K562 (cell line): Measurements from ENCODE around the gene NAT14. TPM values are rescaled to one million over a fixed set of nuclear protein-coding genes. Genes with fewer than 3 reads are reported as not detected.

Experiments
- ATAC-seq: fragments of 200-7000 bp; cut with Tn5 transposase; 3 replicates; pipeline ENCODE4 v1.9.1; 2020; ENCODE audit warnings: moderate library complexity
- BruUV-seq: library from RNA; stranded (reverse); fragments of 400-500 nt; replicated peaks from 2 replicates; lab custom pipeline; 2021; lab: Mats Ljungman, UMichigan
- CTCF ChIA-PET: fragments of 300-600 bp; formaldehyde crosslinking; extraction: SDS; loops from one replicate; lab custom pipeline; 2021; ENCODE audit warnings: low intra/inter-chr PET ratio; lab: Yijun Ruan, JAX
- POLR2A ChIA-PET: fragments of 300-600, 350-650 bp; sonication (Branson Sonifier 250); formaldehyde crosslinking; extraction: SDS; loops from one replicate; lab custom pipeline; 2021; ENCODE audit warnings: antibody characterized with exemption, inconsistent platforms; lab: Yijun Ruan, JAX
- DNase-seq, 4 experiments: peaks; one replicate each; pipeline versions ENCODE4 v3.0.0 to v3.0.0-alpha.2; 2011 to 2018; ENCODE audit warnings: low spot score in 3 of 4, mixed read lengths in 3 of 4; ENCODE audit errors: extremely low read depth in 1 of 4
- FAIRE-seq: peaks from 2 replicates; lab custom pipeline; 2011; peaks lifted over from hg19 to GRCh38; lab: Jason Lieb, UNC
- H2AFZ ChIP-seq: 2 replicates; pipeline ENCODE4 v1.6.0; 2011; ENCODE audit warnings: low read depth, low read length, control low read depth, inconsistent platforms
- H3K27ac ChIP-seq: fragments of 200-600 bp; 3 replicates; pipeline ENCODE4 v1.8.0; 2011; ENCODE audit warnings: low read depth, mild to moderate bottlenecking, control low read depth, inconsistent platforms, low read length, moderate library complexity, mixed read lengths; ENCODE audit errors: extremely low read depth
- H3K27me3 ChIP-seq, 2 experiments: fragments of 300-600 bp in 1 of 2; 2 replicates in 1 of 2; 3 replicates in 1 of 2; pipeline versions ENCODE4 v1.6.0 to v1.8.0; 2011; ENCODE audit warnings: inconsistent platforms in 2 of 2, low read length in 2 of 2, mild to moderate bottlenecking in 1 of 2, mixed read lengths in 1 of 2, moderate library complexity in 1 of 2; ENCODE audit not compliant: control insufficient read depth in 2 of 2, insufficient read depth in 2 of 2
- H3K36me3 ChIP-seq: fragments of 300-600 bp; 3 replicates; pipeline ENCODE4 v1.8.0; 2011; ENCODE audit warnings: mild to moderate bottlenecking, low read length, inconsistent platforms; ENCODE audit not compliant: control insufficient read depth, insufficient read depth
- H3K4me1 ChIP-seq, 2 experiments: fragments of 200-600 bp in 1 of 2; replicated peaks in 1 of 2; 2 replicates in 1 of 2; 3 replicates in 1 of 2; pipeline versions ENCODE4 v1.5.1 to v1.8.0; 2011; ENCODE audit warnings: inconsistent platforms in 2 of 2, low read length in 2 of 2, mild to moderate bottlenecking in 1 of 2, mixed read lengths in 1 of 2, moderate library complexity in 1 of 2; ENCODE audit not compliant: control insufficient read depth in 2 of 2, insufficient read depth in 2 of 2
- H3K4me2 ChIP-seq: 2 replicates; pipeline ENCODE4 v1.6.1; 2011; ENCODE audit warnings: low read length, control low read depth, inconsistent platforms, mixed read lengths; ENCODE audit not compliant: insufficient read depth
- H3K4me3 ChIP-seq: fragments of 200-600 bp; sonication (generic), shearing (Covaris generic); 2 replicates; pipeline ENCODE4 v1.5.1; 2016; ENCODE audit warnings: control low read depth, inconsistent platforms
- H3K79me2 ChIP-seq: fragments of 200-600 bp; 3 replicates; pipeline ENCODE4 v1.8.0; 2011; ENCODE audit warnings: low read length, inconsistent platforms; ENCODE audit not compliant: control insufficient read depth, insufficient read depth
- H3K9ac ChIP-seq, 2 experiments: 2 replicates each; pipeline versions ENCODE4 v1.6.0 to v1.6.1; 2011; ENCODE audit warnings: low read depth in 2 of 2, low read length in 2 of 2, control low read depth in 1 of 2, inconsistent platforms in 1 of 2, mild to moderate bottlenecking in 1 of 2, mixed read lengths in 1 of 2; ENCODE audit not compliant: insufficient read depth in 1 of 2
- H3K9me1 ChIP-seq: one replicate; pipeline ENCODE4 v1.6.0; 2011; ENCODE audit warnings: inconsistent platforms, mild to moderate bottlenecking, low read length, moderate library complexity; ENCODE audit not compliant: control insufficient read depth, insufficient read depth
- H3K9me3 ChIP-seq: replicated peaks from 2 replicates; pipeline ENCODE4 v1.5.1; 2011; ENCODE audit warnings: low read depth, low read length, inconsistent platforms; ENCODE audit not compliant: control insufficient read depth, insufficient read depth
- H4K20me1 ChIP-seq: replicated peaks from 2 replicates; pipeline ENCODE4 v1.6.1; 2011; ENCODE audit warnings: low read length, inconsistent platforms, mixed read lengths; ENCODE audit not compliant: control insufficient read depth, insufficient read depth
- ELF4 ChIP-seq: fragments of 450-650 bp; formaldehyde crosslinking; IDR thresholded peaks from 2 replicates; pipeline ENCODE4 v1.4.0; 2022; ENCODE audit warnings: missing genetic modification characterization
- NR4A1 ChIP-seq, 2 experiments: fragments of 250-450 bp in 1 of 2; fragments of 450-650 bp in 1 of 2; sonication (Bioruptor Pico) in 1 of 2; IDR thresholded peaks; 2 replicates each; pipeline versions ENCODE4 v1.4.0 to v1.6.1; 2016 to 2020; ENCODE audit warnings: mild to moderate bottlenecking in 2 of 2, missing compliant biosample characterization in 1 of 2, missing genetic modification characterization in 1 of 2, moderate library complexity in 1 of 2
- PRPF4 ChIP-seq: fragments of 200-400 bp; formaldehyde crosslinking; IDR thresholded peaks from one replicate; pipeline ENCODE4 v1.6.1; 2017; ENCODE audit warnings: low read length, low read depth, mild to moderate bottlenecking; ENCODE audit not compliant: insufficient read depth, poor library complexity, severe bottlenecking
- RBM14 ChIP-seq: fragments of 200-400 bp; formaldehyde crosslinking; IDR thresholded peaks from 2 replicates; pipeline ENCODE4 v1.6.1; 2018; ENCODE audit warnings: low read depth, mild to moderate bottlenecking, low read length, moderate library complexity, borderline replicate concordance; ENCODE audit not compliant: insufficient read depth
- SIN3B ChIP-seq: fragments of 450-650 bp; IDR thresholded peaks from 2 replicates; pipeline ENCODE4 v1.6.1; 2017; ENCODE audit warnings: low read depth, mild to moderate bottlenecking, moderate library complexity
- ZFPM2 ChIP-seq: fragments of 250-450 bp; sonication (Bioruptor Pico); IDR thresholded peaks from 2 replicates; pipeline ENCODE4 v1.5.1; 2022; ENCODE audit warnings: mild to moderate bottlenecking
- WGBS: fragments of 100-300 bp; shearing (Covaris generic); methylation state at CpG from one replicate; pipeline ENCODE4 v1.1.6; 2016; ENCODE audit warnings: low coverage, mixed read lengths; ENCODE audit not compliant: insufficient coverage; ENCODE audit errors: missing lambda C conversion rate; 5-methylcytosine and 5-hydroxymethylcytosine counted together
- in situ Hi-C: fragments of 300-500 bp; cut with MboI; formaldehyde crosslinking; loops from 4 replicates; pipeline ENCODE4 v1.15.0; 2018; ENCODE audit warnings: inconsistent platforms, mixed read lengths
- intact Hi-C: fragments of 100-400 bp; cut with micrococcal nuclease; formaldehyde crosslinking; loops from 2 replicates; pipeline ENCODE4 v1.14.2; 2022
- polyA plus RNA-seq, 8 experiments: library from polyadenylated mRNA; depleted of rRNA in 4 of 8; stranded (reverse) in 5 of 8; unstranded in 3 of 8; fragments of >200 nt; fragmentation: Nextera tagmentation in 2 of 8; fragmentation: Illumina TruSeq in 1 of 8; extraction: Ambion mirVana in 2 of 8; extraction: Trizol in 1 of 8; gene quantifications; 2 replicates each; pipeline versions ENCODE4 v1.2.1 to v1.2.3, GENCODE V29; 2011 to 2014; ENCODE audit warnings: inconsistent platforms in 1 of 8, missing spikeins in 1 of 8
- total RNA-seq, 7 experiments: library from RNA; depleted of rRNA in 6 of 7; stranded (reverse); fragments of >200 nt in 6 of 7; fragmentation: Illumina TruSeq in 2 of 7; extraction: Trizol in 2 of 7; gene quantifications; 2 replicates each; pipeline versions ENCODE4 v1.2.1 to v1.2.3, GENCODE V29; 2011 to 2021; ENCODE audit warnings: low replicate concordance in 1 of 7
- TF ChIP-seq, protein P1 (sequence below): fragments of 150-350 bp; conservative IDR thresholded peaks from 2 replicates; pipeline ENCODE4 v1.6.1; 2014; ENCODE audit warnings: low read length
- TF ChIP-seq, protein P2 (sequence below): fragments of 450-650 bp; formaldehyde crosslinking; IDR thresholded peaks from 2 replicates; pipeline ENCODE4 v1.4.0; 2020; ENCODE audit warnings: mild to moderate bottlenecking
- TF ChIP-seq, protein P3 (sequence below): sonication (generic); formaldehyde crosslinking; IDR thresholded peaks from 2 replicates; pipeline ENCODE4 v1.9.0; 2022; ENCODE audit warnings: mild to moderate bottlenecking, missing genetic modification reagents
- TF ChIP-seq, protein P4 (sequence below): fragments of 250-450 bp; sonication (Bioruptor Pico); IDR thresholded peaks from 2 replicates; pipeline ENCODE4 v1.5.0; 2022; ENCODE audit warnings: mild to moderate bottlenecking
- TF ChIP-seq, protein P5 (sequence below): fragments of 250-450 bp; sonication (Bioruptor Pico); IDR thresholded peaks from 2 replicates; pipeline ENCODE4 v1.8.0; 2021; ENCODE audit warnings: moderate library complexity, mild to moderate bottlenecking, inconsistent platforms

Gene NAT14
- total and polyA plus RNA-seq, 9 of the 15 experiments (the other 6 are each of a cell fraction or from before 2014, with no cell fraction given): 2.4 to 77.0 (median 26.7) TPM

DNA sequence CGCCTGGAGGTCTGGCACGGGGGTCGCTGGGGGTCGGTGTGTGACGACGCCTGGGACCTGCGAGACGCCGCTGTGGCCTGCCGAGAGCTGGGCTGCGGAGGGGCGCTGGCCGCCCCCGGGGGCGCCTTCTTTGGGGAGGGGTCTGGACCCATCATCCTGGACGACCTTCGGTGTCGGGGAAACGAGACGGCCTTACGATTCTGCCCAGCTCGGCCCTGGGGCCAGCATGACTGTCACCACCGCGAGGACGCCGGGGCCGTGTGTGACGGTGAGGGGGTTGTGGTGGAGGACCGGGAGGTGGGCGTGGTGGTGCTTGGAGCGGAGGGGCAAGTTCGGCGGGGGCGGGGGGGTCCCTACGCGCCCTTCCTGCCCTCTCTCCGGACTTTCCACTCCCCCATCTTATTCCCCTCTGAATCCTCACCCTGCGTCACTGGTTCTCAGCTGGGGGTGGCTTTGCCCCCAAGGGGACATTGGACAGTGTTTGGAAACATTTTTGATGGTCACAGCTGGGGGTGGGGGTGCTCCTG, 8.7 kb downstream of the NAT14 start:
- ChIA-PET POLR2A (interaction anchor here (0.6 to 2.8 kb wide), 3 partner anchors 9 to 161 kb away, joined by 3 to 12 read pairs (median 11); partner anchors contain the start of gene NAT14), CTCF (no interaction called here)
- no peak for DNase-seq
- no peaks in the 10 kb centered on the region for H3K79me2 ChIP-seq
- peaks cover 0 to 4% of the 10 kb centered on the region in 2 experiments; a peak in 1 of 5 replicates for H3K27me3 ChIP-seq
- peak overlapping the region; percentile 78; the same call in 1 of the 2 replicates for H3K4me2 ChIP-seq
- intact Hi-C loops: no loop called here
- H3K36me3 ChIP-seq: no peaks in the 10 kb centered on the region
- no peak for FAIRE-seq
- H4K20me1 ChIP-seq: no peaks in the 10 kb centered on the region
- peak overlapping the region; percentile 93 for H2AFZ ChIP-seq
- in situ Hi-C loops: no loop called here
- H3K4me1 ChIP-seq: peaks cover 12 to 53% of the 10 kb centered on the region in 2 experiments
- H3K27ac ChIP-seq: no peak overlapping the region
- no peak overlapping the region for H3K4me3 ChIP-seq
- BruUV-seq: no TSS peak
- 59% methylated on average over 18 of the region's 38 CpGs for WGBS
- ATAC-seq: no peak
- H3K9ac ChIP-seq: peak overlapping the region in 1 of 2 experiments; percentile 74; a peak in 2 of 4 replicates
- no peaks in the 10 kb centered on the region for H3K9me1 ChIP-seq
- no peaks in the 10 kb centered on the region for H3K9me3 ChIP-seq
- TF ChIP-seq, protein P1, sequence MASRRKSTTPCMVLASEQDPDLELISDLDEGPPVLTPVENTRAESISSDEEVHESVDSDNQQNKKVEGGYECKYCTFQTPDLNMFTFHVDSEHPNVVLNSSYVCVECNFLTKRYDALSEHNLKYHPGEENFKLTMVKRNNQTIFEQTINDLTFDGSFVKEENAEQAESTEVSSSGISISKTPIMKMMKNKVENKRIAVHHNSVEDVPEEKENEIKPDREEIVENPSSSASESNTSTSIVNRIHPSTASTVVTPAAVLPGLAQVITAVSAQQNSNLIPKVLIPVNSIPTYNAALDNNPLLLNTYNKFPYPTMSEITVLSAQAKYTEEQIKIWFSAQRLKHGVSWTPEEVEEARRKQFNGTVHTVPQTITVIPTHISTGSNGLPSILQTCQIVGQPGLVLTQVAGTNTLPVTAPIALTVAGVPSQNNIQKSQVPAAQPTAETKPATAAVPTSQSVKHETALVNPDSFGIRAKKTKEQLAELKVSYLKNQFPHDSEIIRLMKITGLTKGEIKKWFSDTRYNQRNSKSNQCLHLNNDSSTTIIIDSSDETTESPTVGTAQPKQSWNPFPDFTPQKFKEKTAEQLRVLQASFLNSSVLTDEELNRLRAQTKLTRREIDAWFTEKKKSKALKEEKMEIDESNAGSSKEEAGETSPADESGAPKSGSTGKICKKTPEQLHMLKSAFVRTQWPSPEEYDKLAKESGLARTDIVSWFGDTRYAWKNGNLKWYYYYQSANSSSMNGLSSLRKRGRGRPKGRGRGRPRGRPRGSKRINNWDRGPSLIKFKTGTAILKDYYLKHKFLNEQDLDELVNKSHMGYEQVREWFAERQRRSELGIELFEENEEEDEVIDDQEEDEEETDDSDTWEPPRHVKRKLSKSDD: no peak
- TF ChIP-seq, protein P2, sequence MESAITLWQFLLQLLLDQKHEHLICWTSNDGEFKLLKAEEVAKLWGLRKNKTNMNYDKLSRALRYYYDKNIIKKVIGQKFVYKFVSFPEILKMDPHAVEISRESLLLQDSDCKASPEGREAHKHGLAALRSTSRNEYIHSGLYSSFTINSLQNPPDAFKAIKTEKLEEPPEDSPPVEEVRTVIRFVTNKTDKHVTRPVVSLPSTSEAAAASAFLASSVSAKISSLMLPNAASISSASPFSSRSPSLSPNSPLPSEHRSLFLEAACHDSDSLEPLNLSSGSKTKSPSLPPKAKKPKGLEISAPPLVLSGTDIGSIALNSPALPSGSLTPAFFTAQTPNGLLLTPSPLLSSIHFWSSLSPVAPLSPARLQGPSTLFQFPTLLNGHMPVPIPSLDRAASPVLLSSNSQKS: no peak
- TF ChIP-seq SIN3B: no peak
- no peak for TF ChIP-seq PRPF4
- no peak for TF ChIP-seq RBM14
- TF ChIP-seq ELF4 (CRISPR knock-in tag): no peak
- TF ChIP-seq ZFPM2 (CRISPR knock-in tag): no peak
- TF ChIP-seq NR4A1 (CRISPR knock-in tag; IDR thresholded peaks at IDR 0.05): no peak
- no peak for TF ChIP-seq NR4A1 (tag; IDR thresholded peaks at IDR 0.05)
- TF ChIP-seq, protein P3, sequence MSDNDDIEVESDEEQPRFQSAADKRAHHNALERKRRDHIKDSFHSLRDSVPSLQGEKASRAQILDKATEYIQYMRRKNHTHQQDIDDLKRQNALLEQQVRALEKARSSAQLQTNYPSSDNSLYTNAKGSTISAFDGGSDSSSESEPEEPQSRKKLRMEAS (CRISPR knock-in tag): no peak
- TF ChIP-seq, protein P4, sequence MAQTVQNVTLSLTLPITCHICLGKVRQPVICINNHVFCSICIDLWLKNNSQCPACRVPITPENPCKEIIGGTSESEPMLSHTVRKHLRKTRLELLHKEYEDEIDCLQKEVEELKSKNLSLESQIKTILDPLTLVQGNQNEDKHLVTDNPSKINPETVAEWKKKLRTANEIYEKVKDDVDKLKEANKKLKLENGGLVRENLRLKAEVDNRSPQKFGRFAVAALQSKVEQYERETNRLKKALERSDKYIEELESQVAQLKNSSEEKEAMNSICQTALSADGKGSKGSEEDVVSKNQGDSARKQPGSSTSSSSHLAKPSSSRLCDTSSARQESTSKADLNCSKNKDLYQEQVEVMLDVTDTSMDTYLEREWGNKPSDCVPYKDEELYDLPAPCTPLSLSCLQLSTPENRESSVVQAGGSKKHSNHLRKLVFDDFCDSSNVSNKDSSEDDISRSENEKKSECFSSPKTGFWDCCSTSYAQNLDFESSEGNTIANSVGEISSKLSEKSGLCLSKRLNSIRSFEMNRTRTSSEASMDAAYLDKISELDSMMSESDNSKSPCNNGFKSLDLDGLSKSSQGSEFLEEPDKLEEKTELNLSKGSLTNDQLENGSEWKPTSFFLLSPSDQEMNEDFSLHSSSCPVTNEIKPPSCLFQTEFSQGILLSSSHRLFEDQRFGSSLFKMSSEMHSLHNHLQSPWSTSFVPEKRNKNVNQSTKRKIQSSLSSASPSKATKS: no peak
- TF ChIP-seq, protein P5, sequence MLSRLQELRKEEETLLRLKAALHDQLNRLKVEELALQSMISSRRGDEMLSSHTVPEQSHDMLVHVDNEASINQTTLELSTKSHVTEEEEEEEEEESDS (CRISPR knock-in tag): no peak
